Spinal cord (tissue), 10 donors: Measurements from ENCODE around the gene ZBTB7C. TPM values are rescaled to one million over a fixed set of nuclear protein-coding genes. Genes with fewer than 3 reads are reported as not detected.

ENCODE experiments used
- DNase-seq, 6 donors: peaks; one replicate each; pipeline versions ENCODE4 v3.0.0 to v3.0.0-alpha.2; 2013 to 2015; ENCODE audit warnings: low spot score in 6 of 6, low read depth in 4 of 6
- H3K27ac ChIP-seq: one replicate; pipeline ENCODE4 v1.5.1; 2013; ENCODE audit warnings: low read depth, low read length, control low read depth
- H3K27me3 ChIP-seq: one replicate; pipeline ENCODE4 v1.6.1; 2013; ENCODE audit warnings: low read length; ENCODE audit not compliant: control insufficient read depth, insufficient read depth
- H3K36me3 ChIP-seq: one replicate; pipeline ENCODE4 v1.6.1; 2013; ENCODE audit warnings: low read length; ENCODE audit not compliant: control insufficient read depth, insufficient read depth
- H3K4me1 ChIP-seq: one replicate; pipeline ENCODE4 v1.6.1; 2013; ENCODE audit warnings: low read length; ENCODE audit not compliant: control insufficient read depth, insufficient read depth
- H3K4me3 ChIP-seq: one replicate; pipeline ENCODE4 v1.5.1; 2013; ENCODE audit warnings: low read depth, low read length, control low read depth
- H3K9me3 ChIP-seq: one replicate; pipeline ENCODE4 v1.6.1; 2013; ENCODE audit warnings: low read length; ENCODE audit not compliant: control insufficient read depth, insufficient read depth
- WGBS: methylation state at CpG from one replicate; pipeline ENCODE4 v1.1.5; 2013; ENCODE audit warnings: missing lambda C conversion rate; ENCODE audit not compliant: insufficient coverage; 5-methylcytosine and 5-hydroxymethylcytosine counted together
- polyA plus RNA-seq, 2 donors: library from polyadenylated mRNA; unstranded; fragments of 120-200 nt; gene quantifications; one replicate each; pipeline ENCODE4 v1.2.1, GENCODE V29; 2013; ENCODE audit not compliant: insufficient read length in 2 of 2
- total RNA-seq, 2 donors: library from RNA; depleted of rRNA in 1 of 2; stranded (reverse); fragments of 120-200 nt in 1 of 2; fragments of >200 nt in 1 of 2; gene quantifications; one replicate each; pipeline versions ENCODE4 v1.2.3 to v1.2.4, GENCODE V29; 2013 to 2014
- donor health status: healthy.

Gene ZBTB7C
- total and polyA plus RNA-seq, 4 donors = 7.6 to 15.7 (median 9.8) TPM

DNA sequence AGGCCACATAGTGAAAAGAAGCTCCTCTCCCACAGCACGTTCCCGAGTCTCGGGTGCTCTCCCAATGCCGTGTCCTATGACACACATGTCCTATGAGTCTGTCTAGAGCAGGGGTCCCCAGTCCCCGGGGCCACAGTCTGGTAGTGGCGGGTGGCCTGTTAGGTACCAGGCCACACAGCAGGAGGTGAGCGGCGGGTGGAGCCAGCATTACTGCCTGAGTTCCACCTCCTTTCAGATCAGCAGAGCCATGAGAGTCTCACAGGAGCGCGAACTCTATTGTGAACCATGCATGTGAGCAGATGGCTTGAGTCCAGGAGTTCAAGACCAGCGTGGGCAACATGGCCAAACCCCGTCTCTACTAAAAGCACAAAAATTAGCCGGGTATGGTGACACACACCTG, 112.6 kb downstream of the ZBTB7C start:
- H3K4me3 ChIP-seq = no peak overlapping the region
- DNase-seq = no peak
- 95% methylated on average over 13 of the region's 13 CpGs for WGBS
- no peak overlapping the region for H3K27ac ChIP-seq
- peaks cover 35% of the 10 kb centered on the region for H3K4me1 ChIP-seq
- H3K9me3 ChIP-seq = no peaks in the 10 kb centered on the region
- H3K36me3 ChIP-seq = no peaks in the 10 kb centered on the region
- no peaks in the 10 kb centered on the region for H3K27me3 ChIP-seq

DNA sequence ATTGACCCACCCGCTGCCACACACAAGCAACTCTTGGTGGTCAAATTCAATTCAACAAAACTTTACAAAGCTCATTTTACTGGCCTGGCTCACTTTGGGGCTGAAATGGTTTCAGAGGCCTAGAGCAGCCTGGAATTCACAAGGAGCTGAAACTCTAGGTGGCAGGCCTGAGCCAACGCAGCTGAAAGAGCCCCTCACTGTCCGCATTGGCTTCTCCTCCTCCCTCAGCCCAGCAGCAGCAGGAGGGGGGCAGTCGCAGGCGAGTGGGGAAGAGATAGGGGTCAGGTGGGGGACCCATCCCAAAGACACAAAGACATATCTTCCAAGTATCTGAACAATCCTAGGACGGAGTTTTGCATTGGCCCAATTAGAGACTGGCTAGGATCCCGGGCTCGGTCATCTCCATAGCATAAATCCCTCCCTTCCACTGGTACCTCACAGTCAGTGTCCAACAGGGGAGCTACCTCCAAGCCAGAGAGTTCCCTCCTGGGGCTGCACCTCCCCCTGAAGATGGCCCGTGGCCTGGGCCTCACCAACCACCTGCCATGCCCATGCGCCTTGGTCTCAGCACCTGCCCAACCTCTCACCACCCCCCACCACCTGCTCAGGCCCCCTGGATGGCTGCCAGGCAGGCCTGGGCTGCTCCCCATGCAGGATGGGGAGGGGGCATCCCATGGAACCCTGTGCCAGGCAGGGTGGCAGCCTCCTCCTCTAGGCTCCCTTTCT, 113.4 kb downstream of the ZBTB7C start:
- H3K9me3 ChIP-seq = no peaks in the 10 kb centered on the region
- no peaks in the 10 kb centered on the region for H3K27me3 ChIP-seq
- peaks cover 35% of the 10 kb centered on the region for H3K4me1 ChIP-seq
- no peak overlapping the region for H3K27ac ChIP-seq
- H3K4me3 ChIP-seq = no peak overlapping the region
- DNase-seq = peak in 2 of 6 donors; percentile 52 to 62
- H3K36me3 ChIP-seq = no peaks in the 10 kb centered on the region
- WGBS = 71% methylated on average over 5 of the region's 10 CpGs

DNA sequence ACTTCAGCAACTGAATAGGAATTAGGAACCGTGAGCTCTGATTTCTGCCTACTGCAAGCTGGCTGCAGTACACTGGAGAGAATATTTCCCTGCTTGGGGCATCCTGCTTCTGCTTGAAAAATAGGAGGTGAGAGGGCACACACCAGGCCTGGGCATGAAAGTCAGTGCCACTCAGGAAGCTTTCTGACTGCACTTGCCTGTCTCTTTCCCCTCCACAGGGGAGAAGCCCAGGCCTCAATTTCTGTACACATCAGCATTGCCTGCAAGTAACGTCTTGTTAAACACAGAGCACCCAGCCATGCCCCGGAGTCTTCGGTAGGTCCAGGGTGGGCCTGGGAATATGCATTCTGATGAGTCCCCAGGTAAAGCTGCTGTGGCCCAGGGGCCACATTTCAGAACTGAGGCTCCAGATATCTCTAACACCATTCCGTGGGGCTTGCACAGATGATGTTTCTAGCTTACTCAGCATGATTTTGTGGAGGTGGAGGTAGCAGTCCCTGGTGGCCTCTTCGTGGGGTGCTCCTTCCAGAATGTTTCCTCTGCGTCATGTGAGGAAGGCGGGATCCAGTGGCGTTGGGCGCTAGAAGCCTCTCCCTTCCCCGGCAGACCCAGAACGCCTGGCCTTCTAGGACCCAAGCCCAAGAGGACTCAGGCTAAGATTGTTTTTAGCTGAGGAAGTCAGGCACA, 114.1 kb downstream of the ZBTB7C start:
- H3K27me3 ChIP-seq = no peaks in the 10 kb centered on the region
- no peaks in the 10 kb centered on the region for H3K9me3 ChIP-seq
- no peak overlapping the region for H3K27ac ChIP-seq
- no peak for DNase-seq
- peaks cover 42% of the 10 kb centered on the region for H3K4me1 ChIP-seq
- WGBS = 77% methylated on average over 11 of the region's 12 CpGs
- H3K4me3 ChIP-seq = no peak overlapping the region
- no peaks in the 10 kb centered on the region for H3K36me3 ChIP-seq

DNA sequence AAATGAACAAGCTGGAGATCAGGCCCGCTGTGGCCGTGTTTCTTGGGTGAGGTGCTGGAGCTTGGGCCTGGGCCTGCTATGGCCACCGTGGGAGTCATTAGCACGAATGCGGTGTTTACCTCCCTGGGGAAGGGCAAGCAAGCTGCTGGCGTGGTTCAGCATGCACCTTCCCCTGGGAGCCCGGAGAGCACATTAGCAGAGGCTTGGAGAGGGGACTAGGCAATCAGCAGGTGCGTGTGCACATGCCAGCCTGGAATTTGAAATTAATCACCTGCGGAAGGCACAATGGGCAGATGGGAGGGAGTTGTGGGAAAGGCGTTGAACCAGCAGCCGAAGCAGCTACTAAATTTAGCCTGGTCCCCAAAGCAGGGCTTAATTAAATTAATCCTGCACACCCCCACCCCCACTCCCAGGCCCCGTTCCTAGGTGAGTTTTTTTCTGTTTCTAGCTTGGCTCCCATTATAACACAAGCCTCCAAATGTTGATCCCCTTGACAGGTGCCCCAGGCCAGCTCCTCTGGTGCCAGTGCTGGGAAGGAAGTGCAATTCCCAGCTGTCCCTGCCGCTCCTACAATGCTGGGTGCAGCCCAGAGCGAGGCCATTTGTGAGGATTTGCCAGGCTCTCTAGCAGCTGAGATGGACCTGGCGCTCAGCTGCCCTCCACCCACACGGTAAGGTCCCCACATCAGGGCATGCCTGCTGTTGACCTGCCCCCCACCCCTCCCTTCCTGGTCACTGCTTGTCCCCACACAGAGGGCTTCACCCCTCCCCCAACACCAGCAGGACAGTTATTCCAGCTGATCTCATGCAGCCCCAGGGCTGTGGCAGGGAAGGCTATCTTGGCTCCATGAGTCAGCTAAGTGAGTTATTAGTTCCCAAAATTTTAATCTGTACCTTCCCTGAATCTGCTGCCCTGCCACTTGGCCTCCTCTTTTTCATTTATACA, 115.0 kb downstream of the ZBTB7C start:
- peak in 1 of 6 donors; percentile 58 for DNase-seq
- H3K4me1 ChIP-seq = peaks cover 42% of the 10 kb centered on the region

DNA sequence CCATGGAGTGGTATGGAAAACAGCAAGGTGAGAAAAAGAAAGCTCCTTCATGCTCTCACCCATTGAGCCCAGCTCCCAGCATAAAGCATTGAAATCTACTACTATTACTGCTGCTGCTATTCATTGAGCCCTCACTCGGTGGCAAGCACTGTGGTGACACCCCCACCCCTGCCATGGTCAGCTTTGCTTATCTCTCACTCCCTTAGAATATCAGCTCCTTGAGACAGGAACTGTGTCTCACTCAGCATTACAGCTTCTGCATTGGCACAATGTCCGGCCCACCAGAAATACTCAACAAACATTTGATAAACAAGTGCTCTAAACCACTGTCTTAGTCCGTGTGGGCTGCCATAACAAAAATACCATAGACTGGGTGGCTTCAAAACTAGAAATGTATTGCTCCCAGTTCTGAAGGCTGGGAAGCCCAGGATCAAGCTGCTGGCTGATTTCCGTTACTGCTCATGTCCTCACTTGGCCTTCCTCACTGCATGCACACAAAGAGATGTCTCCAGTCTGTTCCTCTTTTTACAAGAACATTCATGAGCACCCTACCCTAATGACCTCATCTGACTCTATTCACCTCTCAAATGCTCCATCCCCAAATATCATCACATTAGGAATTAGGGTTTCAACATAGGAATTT, 116.3 kb downstream of the ZBTB7C start:
- DNase-seq = no peak
- no peak overlapping the region for H3K4me3 ChIP-seq
- 81% methylated on average over 4 of the region's 4 CpGs for WGBS
- no peaks in the 10 kb centered on the region for H3K36me3 ChIP-seq
- no peaks in the 10 kb centered on the region for H3K27me3 ChIP-seq
- no peaks in the 10 kb centered on the region for H3K9me3 ChIP-seq
- H3K27ac ChIP-seq = no peak overlapping the region
- H3K4me1 ChIP-seq = peaks cover 38% of the 10 kb centered on the region

More for the DNA sequence above, 115.0 kb downstream of the ZBTB7C start:
- Histone ChIP-seq H3K36me3 (no peaks in the 10 kb centered on the region), H3K27me3 (no peaks in the 10 kb centered on the region), H3K27ac (no peak overlapping the region), H3K4me3 (no peak overlapping the region), H3K9me3 (no peaks in the 10 kb centered on the region)
- WGBS = 67% methylated on average over 14 of the region's 16 CpGs

DNA sequence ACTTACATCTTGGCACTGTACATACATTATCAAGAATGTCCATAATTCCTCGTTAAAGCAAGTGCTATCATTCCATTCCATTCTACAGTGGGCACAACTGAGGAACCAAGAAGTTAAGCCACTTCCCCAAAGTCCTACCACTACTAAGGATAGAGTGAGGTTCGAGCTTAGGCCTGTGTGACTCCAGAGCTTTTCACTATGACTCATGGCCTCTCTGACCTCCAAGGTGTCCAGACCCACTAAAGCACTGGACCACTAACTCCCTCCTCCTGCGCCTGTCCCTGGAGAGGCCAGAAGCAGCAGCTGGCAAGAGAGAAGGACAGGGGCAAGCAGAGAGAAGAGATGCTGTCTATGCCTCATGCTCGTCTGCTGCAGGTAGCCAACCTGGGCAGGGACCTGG, 117.0 kb downstream of the ZBTB7C start:
- Histone ChIP-seq H3K27ac (no peak overlapping the region), H3K4me1 (peaks cover 31% of the 10 kb centered on the region), H3K4me3 (no peak overlapping the region), H3K27me3 (no peaks in the 10 kb centered on the region), H3K9me3 (no peaks in the 10 kb centered on the region), H3K36me3 (no peaks in the 10 kb centered on the region)
- WGBS = 89% methylated on average over 3 of the region's 4 CpGs
- DNase-seq = no peak

DNA sequence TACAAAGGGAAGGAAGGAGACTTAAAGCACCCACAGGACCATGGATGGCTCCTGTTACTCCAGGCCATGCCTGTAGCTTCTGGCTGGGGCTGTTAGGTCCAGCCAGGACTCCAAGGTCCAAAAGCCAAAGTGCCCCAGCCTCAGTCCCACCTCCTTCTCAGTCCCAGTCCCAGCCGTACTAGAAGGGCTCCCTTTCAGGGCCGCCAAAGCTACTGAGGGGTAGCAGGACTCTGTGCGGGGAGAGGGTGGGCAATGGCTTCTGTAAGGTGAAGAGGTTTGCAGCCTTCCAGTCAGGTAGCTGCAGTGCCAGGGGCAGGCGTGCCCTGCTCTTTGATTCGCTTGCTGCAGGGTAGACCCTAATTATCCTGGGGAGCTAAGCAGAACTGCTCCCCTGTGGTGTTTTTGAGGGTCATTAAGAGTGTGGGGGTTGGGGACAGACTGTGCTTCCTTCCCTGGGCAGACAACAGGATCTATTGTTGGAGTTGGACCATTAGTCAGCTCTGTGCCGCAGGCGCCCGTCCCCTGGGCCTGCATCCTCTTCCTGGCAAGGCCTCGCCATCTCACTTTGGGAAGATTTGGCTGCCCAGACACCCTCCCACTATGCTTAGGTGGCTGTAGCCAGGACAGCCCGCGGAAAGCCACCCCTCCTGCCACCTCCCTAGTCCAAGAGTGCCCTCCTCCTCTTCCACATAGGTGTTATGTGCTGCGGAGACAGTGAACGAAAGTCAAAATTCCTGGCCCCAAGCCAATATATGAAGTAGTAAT, 118.8 kb downstream of the ZBTB7C start:
- DNase-seq = peak in 1 of 6 donors; percentile 57
- H3K27ac ChIP-seq = no peak overlapping the region
- no peaks in the 10 kb centered on the region for H3K36me3 ChIP-seq
- peaks cover 21% of the 10 kb centered on the region for H3K4me1 ChIP-seq
- no peaks in the 10 kb centered on the region for H3K27me3 ChIP-seq
- no peak overlapping the region for H3K4me3 ChIP-seq
- H3K9me3 ChIP-seq = no peaks in the 10 kb centered on the region
- WGBS = 62% methylated on average over 6 of the region's 13 CpGs

DNA sequence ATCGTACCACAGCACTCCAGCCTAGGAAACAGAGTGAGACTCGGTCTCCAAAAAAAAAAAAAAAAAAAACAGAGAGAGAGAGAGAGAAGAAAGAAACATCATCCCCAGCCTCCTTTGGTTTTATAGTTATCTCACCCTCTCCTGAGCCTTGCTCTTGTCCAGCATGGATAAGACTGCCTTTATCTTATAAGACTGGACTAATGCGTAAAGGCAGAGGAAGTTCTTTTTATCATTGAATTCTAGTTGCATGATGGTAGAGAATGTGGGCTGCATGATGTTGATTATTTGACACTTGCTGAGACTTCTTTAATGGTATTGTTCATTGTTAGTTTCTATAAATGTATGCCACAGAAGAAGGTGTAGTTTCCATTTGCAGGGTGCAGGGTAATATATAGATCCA, 124.4 kb downstream of the ZBTB7C start:
- Histone ChIP-seq H3K9me3 (no peaks in the 10 kb centered on the region), H3K4me1 (no peaks in the 10 kb centered on the region), H3K4me3 (no peak overlapping the region), H3K27me3 (no peaks in the 10 kb centered on the region), H3K36me3 (no peaks in the 10 kb centered on the region), H3K27ac (no peak overlapping the region)
- WGBS = no CpG with 5 or more reads among the region's 3 CpGs
- DNase-seq = no peak
